Ascending aorta (tissue), 2 donors: ENCODE measurements around the gene NAV2. TPM values are rescaled to one million over a fixed set of nuclear protein-coding genes. Genes with fewer than 3 reads are reported as not detected.
A peak's percentile ranks its signal among the peaks of the same experiment; 100 is the strongest.

Source experiments
- DNase-seq, 2 donors: peaks; one replicate each; pipeline ENCODE4 v3.0.0-alpha.2; 2019; ENCODE audit warnings: low spot score in 2 of 2
- H3K27ac ChIP-seq, 2 donors: fragments of 200-600 bp; sonication (generic); one replicate each; pipeline ENCODE4 v1.5.1; 2016 to 2017; ENCODE audit warnings: mild to moderate bottlenecking in 1 of 2
- H3K27me3 ChIP-seq: fragments of 200-600 bp; sonication (generic); one replicate; pipeline ENCODE4 v1.5.1; 2017
- H3K36me3 ChIP-seq, 2 donors: fragments of 200-600 bp; sonication (generic); one replicate each; pipeline ENCODE4 v1.5.1; 2016
- H3K4me1 ChIP-seq, 2 donors: fragments of 200-600 bp; sonication (generic); one replicate each; pipeline ENCODE4 v1.5.1; 2016 to 2017; ENCODE audit warnings: mild to moderate bottlenecking in 1 of 2
- H3K4me3 ChIP-seq, 2 donors: fragments of 200-600 bp; sonication (generic); one replicate each; pipeline ENCODE4 v1.5.1; 2016 to 2017; ENCODE audit warnings: mild to moderate bottlenecking in 1 of 2
- H3K9me3 ChIP-seq, 2 donors: fragments of 200-600 bp; sonication (generic); one replicate each; pipeline ENCODE4 v1.5.1; 2016
- intact Hi-C: fragments of 100-400 bp; cut with DNase I; formaldehyde crosslinking; loops from one replicate; pipeline ENCODE4 v1.15.1; 2023
- total RNA-seq: library from RNA; depleted of rRNA; stranded (reverse); fragments of >200 nt; gene quantifications from one replicate; pipeline ENCODE4 v1.1.0, GENCODE V29; 2016
- TF ChIP-seq, protein P1 (sequence below), 3 experiments: fragments of 200-600 bp in 2 of 3; fragments of 450-650 bp in 1 of 3; sonication (generic) in 2 of 3; IDR thresholded peaks; one replicate each; pipeline ENCODE4 v1.5.1; 2016 to 2019; ENCODE audit warnings: antibody characterized with exemption in 3 of 3, mild to moderate bottlenecking in 1 of 3, moderate library complexity in 1 of 3

The NAV2 gene
- total RNA-seq, 1 donor from 2014 or later, result 62.6 TPM

DNA sequence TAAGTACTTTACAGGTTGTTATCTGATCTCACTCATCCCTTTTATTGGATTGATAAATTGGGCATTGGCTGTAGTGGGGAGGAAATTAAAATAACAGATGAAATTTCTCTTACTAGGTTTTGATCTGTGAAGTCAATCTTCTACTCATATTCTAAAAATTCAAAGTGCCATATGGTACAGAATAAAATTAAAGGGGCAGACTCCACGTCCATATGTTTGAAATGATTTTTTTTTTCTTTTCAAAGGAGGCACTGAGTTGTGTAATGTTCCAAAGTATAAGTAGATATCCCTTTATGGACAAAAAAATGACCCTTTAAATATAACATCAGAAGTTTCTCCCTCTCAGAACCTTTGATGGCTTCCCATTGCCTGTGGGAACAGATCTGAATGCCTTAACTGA, 240.3 kb downstream of the NAV2 start:
- intact Hi-C loops, result loop anchor here (5.0 kb wide), 1 partner anchor 159 kb away; no protein-coding TSS in a partner anchor
- TF ChIP-seq, protein P1, sequence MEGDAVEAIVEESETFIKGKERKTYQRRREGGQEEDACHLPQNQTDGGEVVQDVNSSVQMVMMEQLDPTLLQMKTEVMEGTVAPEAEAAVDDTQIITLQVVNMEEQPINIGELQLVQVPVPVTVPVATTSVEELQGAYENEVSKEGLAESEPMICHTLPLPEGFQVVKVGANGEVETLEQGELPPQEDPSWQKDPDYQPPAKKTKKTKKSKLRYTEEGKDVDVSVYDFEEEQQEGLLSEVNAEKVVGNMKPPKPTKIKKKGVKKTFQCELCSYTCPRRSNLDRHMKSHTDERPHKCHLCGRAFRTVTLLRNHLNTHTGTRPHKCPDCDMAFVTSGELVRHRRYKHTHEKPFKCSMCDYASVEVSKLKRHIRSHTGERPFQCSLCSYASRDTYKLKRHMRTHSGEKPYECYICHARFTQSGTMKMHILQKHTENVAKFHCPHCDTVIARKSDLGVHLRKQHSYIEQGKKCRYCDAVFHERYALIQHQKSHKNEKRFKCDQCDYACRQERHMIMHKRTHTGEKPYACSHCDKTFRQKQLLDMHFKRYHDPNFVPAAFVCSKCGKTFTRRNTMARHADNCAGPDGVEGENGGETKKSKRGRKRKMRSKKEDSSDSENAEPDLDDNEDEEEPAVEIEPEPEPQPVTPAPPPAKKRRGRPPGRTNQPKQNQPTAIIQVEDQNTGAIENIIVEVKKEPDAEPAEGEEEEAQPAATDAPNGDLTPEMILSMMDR (IDR thresholded peaks at IDR 0.05), result no peak
- H3K27me3 ChIP-seq, result no peaks in the 10 kb centered on the region
- H3K27ac ChIP-seq, result peak overlapping the region in 1 of 2 donors; percentile 67
- peak overlapping the region in 1 of 2 donors; percentile 7 for H3K4me3 ChIP-seq
- no peak for DNase-seq
- peaks cover 17 to 46% of the 10 kb centered on the region in 2 donors for H3K4me1 ChIP-seq
- H3K9me3 ChIP-seq, result no peaks in the 10 kb centered on the region
- H3K36me3 ChIP-seq, result peaks cover 25 to 36% of the 10 kb centered on the region in 2 donors

DNA sequence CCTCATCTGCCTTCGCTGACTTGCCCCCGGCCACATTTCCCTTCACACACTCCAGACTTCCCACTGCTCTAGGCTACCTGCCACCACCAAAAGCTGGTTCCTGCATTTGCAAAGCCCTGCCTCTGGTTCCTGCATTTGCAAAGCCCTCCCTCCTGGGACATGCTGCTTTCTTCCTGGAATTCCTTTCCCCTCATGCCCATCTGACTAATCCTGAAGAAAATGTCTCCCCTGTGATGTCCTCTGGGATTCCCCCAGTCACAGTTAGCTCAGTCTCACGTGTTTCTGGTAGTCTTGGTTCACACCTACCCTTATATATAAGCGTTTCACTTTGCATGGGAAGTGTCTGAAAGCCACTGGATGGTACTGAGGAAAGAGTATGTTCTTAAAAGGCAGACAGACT, 240.7 kb downstream of the NAV2 start:
- TF ChIP-seq, protein P1 (IDR thresholded peaks at IDR 0.05), result no peak
- DNase-seq, result no peak
- H3K9me3 ChIP-seq, result no peaks in the 10 kb centered on the region
- no peaks in the 10 kb centered on the region for H3K27me3 ChIP-seq
- peak overlapping the region; percentile 36 to 67 for H3K27ac ChIP-seq
- peak overlapping the region in 1 of 2 donors; percentile 7 for H3K4me3 ChIP-seq
- intact Hi-C loops, result loop anchor here (5.0 kb wide), 1 partner anchor 159 kb away; no protein-coding TSS in a partner anchor
- peaks cover 24 to 39% of the 10 kb centered on the region in 2 donors for H3K36me3 ChIP-seq
- H3K4me1 ChIP-seq, result peaks cover 17 to 50% of the 10 kb centered on the region in 2 donors

DNA sequence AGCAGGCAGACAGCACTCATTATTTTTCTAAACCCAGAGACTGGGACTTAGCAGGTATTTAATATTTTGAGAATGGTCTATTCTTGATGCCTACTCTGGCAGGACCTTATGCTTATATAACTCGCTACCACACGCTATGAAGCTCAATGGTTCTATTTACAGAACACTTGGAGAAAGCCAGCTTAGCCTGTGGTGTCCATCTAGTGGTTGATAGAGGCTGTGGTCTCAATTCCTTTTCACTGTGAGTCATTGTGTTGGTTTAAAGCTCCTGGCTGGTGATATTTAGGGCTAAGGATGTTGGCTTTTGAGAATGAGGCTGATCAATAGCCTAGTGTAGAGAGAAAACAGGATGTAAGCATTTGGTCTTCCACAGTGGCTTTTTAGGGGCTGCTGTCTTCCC, 241.3 kb downstream of the NAV2 start:
- H3K9me3 ChIP-seq, result no peaks in the 10 kb centered on the region
- peaks cover 22 to 56% of the 10 kb centered on the region in 2 donors for H3K4me1 ChIP-seq

DNA sequence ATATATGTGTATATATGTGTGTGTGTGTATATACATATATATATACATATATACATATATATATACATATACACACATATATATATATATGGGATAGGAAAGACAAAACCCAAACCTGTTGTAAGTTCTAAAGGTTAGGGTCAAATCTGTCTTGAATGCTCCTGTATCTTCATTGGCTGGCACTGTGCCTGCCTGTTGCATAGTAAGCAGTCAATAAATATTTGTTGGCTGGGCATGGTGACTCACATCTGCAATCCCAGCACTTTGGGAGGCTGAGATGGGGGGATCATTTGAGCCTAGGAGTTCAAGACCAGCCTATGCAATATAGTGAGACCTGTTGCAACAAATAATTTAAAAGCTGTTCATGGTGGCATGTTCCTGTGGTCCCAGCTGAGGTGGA, 242.3 kb downstream of the NAV2 start:
- Histone ChIP-seq H3K4me1 (peaks cover 22 to 66% of the 10 kb centered on the region in 2 donors), H3K27ac (peak overlapping the region in 1 of 2 donors; percentile 67)
- intact Hi-C loops, result loop anchor here (5.0 kb wide), 1 partner anchor 157 kb away; no protein-coding TSS in a partner anchor

More for the DNA sequence above, 241.3 kb downstream of the NAV2 start:
- Histone ChIP-seq H3K36me3 (peaks cover 18 to 37% of the 10 kb centered on the region in 2 donors), H3K27ac (peak overlapping the region; percentile 36 to 67), H3K27me3 (no peaks in the 10 kb centered on the region), H3K4me3 (no peak overlapping the region)
- intact Hi-C loops, result loop anchor here (5.0 kb wide), 1 partner anchor 158 kb away; no protein-coding TSS in a partner anchor
- no peak for DNase-seq
- TF ChIP-seq, protein P1 (IDR thresholded peaks at IDR 0.05), result peak in 2 of 3 experiments; percentile 34 to 55

DNA sequence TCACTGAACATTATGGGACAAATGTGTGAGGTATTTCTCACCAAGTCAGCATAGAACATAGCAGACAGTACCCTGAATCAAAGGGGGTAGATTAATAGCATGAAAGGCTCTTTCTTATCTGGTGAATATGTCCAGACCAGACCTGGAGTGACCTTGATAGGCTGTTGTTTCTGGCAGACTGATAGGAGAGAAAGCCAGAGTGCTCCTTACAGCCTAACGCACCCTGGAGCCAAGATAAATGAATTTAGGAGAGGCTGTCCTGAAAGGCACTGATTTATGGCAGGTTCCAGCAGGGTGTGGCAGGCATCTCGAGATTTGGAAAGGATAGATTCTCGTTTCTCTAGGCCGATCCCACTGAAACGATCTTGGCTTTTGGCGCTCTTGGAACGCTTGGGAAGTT, 243.0 kb downstream of the NAV2 start:
- Histone ChIP-seq H3K36me3 (peaks cover 4 to 26% of the 10 kb centered on the region in 2 donors), H3K4me1 (peaks cover 22 to 66% of the 10 kb centered on the region in 2 donors), H3K9me3 (no peaks in the 10 kb centered on the region), H3K27ac (peak overlapping the region; percentile 3 to 55), H3K27me3 (no peaks in the 10 kb centered on the region), H3K4me3 (no peak overlapping the region)
- TF ChIP-seq, protein P1 (IDR thresholded peaks at IDR 0.05), result no peak
- intact Hi-C loops, result no loop called here
- no peak for DNase-seq

More for the DNA sequence above, 242.3 kb downstream of the NAV2 start:
- Histone ChIP-seq H3K9me3 (no peaks in the 10 kb centered on the region), H3K27me3 (no peaks in the 10 kb centered on the region), H3K36me3 (peaks cover 8 to 33% of the 10 kb centered on the region in 2 donors), H3K4me3 (no peak overlapping the region)
- no peak for DNase-seq
- TF ChIP-seq, protein P1 (IDR thresholded peaks at IDR 0.05), result no peak
